H1 (cell line): ENCODE results near the gene ACTN4. TPM values are rescaled to one million over a fixed set of nuclear protein-coding genes. Genes with fewer than 3 reads are reported as not detected.

ENCODE experiments used
- CTCF ChIA-PET: fragments of 300-600 bp; sonication (Branson Sonifier 250); formaldehyde crosslinking; loops from one replicate; lab custom pipeline; 2021; ENCODE audit not compliant: partially characterized antibody; lab: Charles Lee
- POLR2A ChIA-PET: fragments of 300-600 bp; sonication (Branson Sonifier 250); formaldehyde crosslinking; loops from one replicate; lab custom pipeline; 2021; ENCODE audit warnings: inconsistent platforms; ENCODE audit not compliant: partially characterized antibody; lab: Charles Lee
- DNase-seq, 2 experiments: peaks; one replicate each; pipeline versions ENCODE4 v3.0.0 to v3.0.0-alpha.2; 2010 to 2022; ENCODE audit warnings: low spot score in 2 of 2, low read depth in 1 of 2, mixed read lengths in 1 of 2
- FAIRE-seq: peaks from 2 replicates; lab custom pipeline; 2011; peaks lifted over from hg19 to GRCh38; lab: Jason Lieb, UNC
- H2AFZ ChIP-seq: 2 replicates; pipeline ENCODE4 v1.8.1; 2012; ENCODE audit warnings: low read length, inconsistent platforms
- H2AK5ac ChIP-seq: 2 replicates; pipeline ENCODE4 v1.6.1; 2013; ENCODE audit warnings: low read depth, low read length
- H2BK120ac ChIP-seq: replicated peaks from 2 replicates; pipeline ENCODE3; 2013; ENCODE audit warnings: low read depth, low read length, inconsistent platforms
- H2BK12ac ChIP-seq: 2 replicates; pipeline ENCODE4 v1.6.1; 2013; ENCODE audit warnings: low read depth, low read length
- H2BK15ac ChIP-seq: 2 replicates; pipeline ENCODE4 v1.6.1; 2013; ENCODE audit warnings: low read length
- H2BK20ac ChIP-seq: 2 replicates; pipeline ENCODE4 v1.6.1; 2013; ENCODE audit warnings: low read length
- H2BK5ac ChIP-seq: 2 replicates; pipeline ENCODE4 v1.6.1; 2013; ENCODE audit warnings: low read depth, low read length
- H3K14ac ChIP-seq: 2 replicates; pipeline ENCODE4 v1.6.1; 2013; ENCODE audit warnings: inconsistent platforms; ENCODE audit not compliant: insufficient read length
- H3K18ac ChIP-seq: 2 replicates; pipeline ENCODE4 v1.6.1; 2013; ENCODE audit warnings: low read length; ENCODE audit errors: extremely low read depth
- H3K23ac ChIP-seq: 2 replicates; pipeline ENCODE4 v1.6.1; 2013; ENCODE audit warnings: inconsistent platforms; ENCODE audit not compliant: insufficient read length
- H3K23me2 ChIP-seq: 2 replicates; pipeline ENCODE4 v1.6.1; 2013; ENCODE audit warnings: low read depth, low read length
- H3K27ac ChIP-seq: 2 replicates; pipeline ENCODE4 v1.6.1; 2011; ENCODE audit warnings: low read depth, low read length, inconsistent platforms
- H3K27me3 ChIP-seq, 4 experiments: replicated peaks in 1 of 4; 1 replicate in 1 of 4; 2 replicates in 3 of 4; pipeline versions ENCODE4 v1.6.1 to v1.8.1; 2011 to 2013; ENCODE audit warnings: low read length in 3 of 4, mild to moderate bottlenecking in 3 of 4, inconsistent platforms in 2 of 4, mixed read lengths in 2 of 4, moderate library complexity in 1 of 4; ENCODE audit not compliant: control insufficient read depth in 3 of 4, insufficient read depth in 3 of 4; ENCODE audit errors: extremely low read depth in 1 of 4
- H3K36me3 ChIP-seq, 4 experiments: 2 replicates each; pipeline versions ENCODE4 v1.6.1 to v1.8.1; 2011 to 2013; ENCODE audit warnings: mild to moderate bottlenecking in 4 of 4, low read length in 3 of 4, moderate library complexity in 2 of 4, control low read depth in 1 of 4, inconsistent platforms in 1 of 4; ENCODE audit not compliant: insufficient read depth in 4 of 4, control insufficient read depth in 2 of 4
- H3K4ac ChIP-seq: replicated peaks from 2 replicates; pipeline ENCODE3; 2013; ENCODE audit warnings: low read length, low read depth, mixed read lengths, inconsistent platforms; ENCODE audit not compliant: insufficient read length
- H3K4me1 ChIP-seq, 4 experiments: replicated peaks in 1 of 4; 1 replicate in 1 of 4; 2 replicates in 3 of 4; pipeline versions ENCODE4 v1.6.1 to v1.8.1; 2011 to 2013; ENCODE audit warnings: low read length in 3 of 4, inconsistent platforms in 2 of 4, mixed read lengths in 1 of 4; ENCODE audit not compliant: insufficient read depth in 4 of 4, control insufficient read depth in 3 of 4
- H3K4me2 ChIP-seq, 2 experiments: 2 replicates each; pipeline versions ENCODE4 v1.6.1 to v1.8.1; 2011 to 2013; ENCODE audit warnings: low read depth in 2 of 2, low read length in 2 of 2, control low read depth in 1 of 2, inconsistent platforms in 1 of 2, mild to moderate bottlenecking in 1 of 2; ENCODE audit not compliant: insufficient read depth in 1 of 2
- H3K4me3 ChIP-seq, 4 experiments: fragments of 200-600, 300-600 bp in 1 of 4; sonication (generic), shearing (Covaris generic), sonication (Bioruptor Twin) in 1 of 4; 2 replicates each; pipeline versions ENCODE4 v1.5.1 to v1.8.1; 2011 to 2016; ENCODE audit warnings: low read length in 4 of 4, low read depth in 3 of 4, control low read depth in 2 of 4, inconsistent platforms in 2 of 4, mild to moderate bottlenecking in 2 of 4, mixed read lengths in 1 of 4, moderate library complexity in 1 of 4; ENCODE audit not compliant: insufficient read depth in 2 of 4; ENCODE audit errors: extremely low read depth in 1 of 4
- H3K56ac ChIP-seq: replicated peaks from 2 replicates; pipeline ENCODE3; 2013; ENCODE audit warnings: low read depth, mild to moderate bottlenecking, mixed read lengths, low read length, inconsistent platforms; ENCODE audit not compliant: insufficient read length
- H3K79me1 ChIP-seq: 2 replicates; pipeline ENCODE4 v1.6.1; 2013; ENCODE audit warnings: low read depth, low read length, control low read depth
- H3K79me2 ChIP-seq, 2 experiments: 2 replicates each; pipeline versions ENCODE4 v1.6.1 to v1.8.1; 2012 to 2013; ENCODE audit warnings: low read length in 2 of 2, mild to moderate bottlenecking in 2 of 2, inconsistent platforms in 1 of 2; ENCODE audit not compliant: insufficient read depth in 2 of 2, control insufficient read depth in 1 of 2
- H3K9ac ChIP-seq, 4 experiments: replicated peaks in 1 of 4; 1 replicate in 1 of 4; 2 replicates in 3 of 4; pipeline versions ENCODE4 v1.6.1 to v1.8.1; 2011 to 2013; ENCODE audit warnings: low read depth in 3 of 4, low read length in 3 of 4, control low read depth in 2 of 4, mild to moderate bottlenecking in 2 of 4, moderate library complexity in 2 of 4, inconsistent platforms in 1 of 4; ENCODE audit errors: extremely low read depth in 1 of 4
- H3K9me3 ChIP-seq, 2 experiments: 2 replicates each; pipeline versions ENCODE4 v1.6.1 to v1.8.1; 2012 to 2013; ENCODE audit warnings: mild to moderate bottlenecking in 2 of 2, moderate library complexity in 2 of 2, control low read depth in 1 of 2, inconsistent platforms in 1 of 2, low read depth in 1 of 2, low read length in 1 of 2, mixed read lengths in 1 of 2; ENCODE audit not compliant: insufficient read depth in 2 of 2
- H4K20me1 ChIP-seq, 2 experiments: replicated peaks in 1 of 2; 2 replicates each; pipeline versions ENCODE3 to v1.8.1; 2011 to 2013; ENCODE audit warnings: inconsistent platforms in 2 of 2, low read length in 2 of 2, mild to moderate bottlenecking in 1 of 2; ENCODE audit not compliant: insufficient read depth in 2 of 2, control insufficient read depth in 1 of 2
- H4K5ac ChIP-seq: 2 replicates; pipeline ENCODE4 v1.6.1; 2013; ENCODE audit warnings: low read length, low read depth, mixed read lengths, inconsistent platforms; ENCODE audit not compliant: insufficient read length
- H4K8ac ChIP-seq: 2 replicates; pipeline ENCODE4 v1.8.0; 2013; ENCODE audit warnings: mild to moderate bottlenecking, moderate library complexity, low read length, inconsistent platforms; ENCODE audit not compliant: insufficient read depth; ENCODE audit errors: extremely low read depth
- H4K91ac ChIP-seq: replicated peaks from 2 replicates; pipeline ENCODE3; 2013; ENCODE audit warnings: low read length, mixed read lengths, inconsistent platforms; ENCODE audit not compliant: insufficient read length
- CEBPB ChIP-seq: IDR thresholded peaks from 2 replicates; pipeline ENCODE4 v1.6.1; 2012; ENCODE audit warnings: low read depth, low read length
- SP1 ChIP-seq: IDR thresholded peaks from 2 replicates; pipeline ENCODE4 v1.6.1; 2011; ENCODE audit warnings: low read depth, low read length
- USF2 ChIP-seq: IDR thresholded peaks from 2 replicates; pipeline ENCODE4 v1.6.1; 2011; ENCODE audit warnings: low read length, improper control_type of control experiment
- whole genome bisulfite sequencing, 2 experiments: shearing (Covaris generic) in 1 of 2; methylation state at CpG; one replicate each; pipeline versions ENCODE4 v1.1.6 to v1.1.7; 2013 to 2015; ENCODE audit warnings: low lambda C conversion rate in 2 of 2, mixed read lengths in 2 of 2, inconsistent platforms in 1 of 2, low coverage in 1 of 2, missing lambda C conversion rate in 1 of 2; ENCODE audit not compliant: insufficient replicate concordance in 2 of 2, insufficient coverage in 1 of 2, insufficient read length in 1 of 2; ENCODE audit errors: extremely low coverage in 1 of 2, missing lambda C conversion rate in 1 of 2; 5-methylcytosine and 5-hydroxymethylcytosine counted together
- polyA plus RNA-seq, 7 experiments: library from polyadenylated mRNA; depleted of rRNA in 3 of 7; stranded (reverse) in 5 of 7; unstranded in 2 of 7; fragments of >200 nt in 5 of 7; fragments of 200-250 nt in 2 of 7; gene quantifications; 1 replicate in 5 of 7; 2 replicates in 1 of 7; 4 replicates in 1 of 7; pipeline versions ENCODE4 v1.2.1 to v1.2.3, GENCODE V29; 2011 to 2013; ENCODE audit warnings: missing spikeins in 2 of 7, mixed read lengths in 2 of 7
- total RNA-seq: library from RNA; stranded (reverse); fragmentation: NEBNext Ultra II Directional; extraction: Animal tissue kit (Norgen Biotek cat#: 25700); gene quantifications from 2 replicates; pipeline ENCODE4 v1.2.1, GENCODE V29; 2021

The ACTN4 gene
- total and polyA plus RNA-seq, 2 of the 8 experiments (the other 6 are each of a cell fraction or from before 2014, with no cell fraction given): 211 to 520 TPM

GRCh38 chr19:38742296-38742695 lies 94.8 kb downstream of the ACTN4 start:
- ChIA-PET POLR2A (interaction anchor here (0.7 to 1.2 kb wide), 2 partner anchors 110 to 146 kb away, joined by 3 read pairs; no protein-coding TSS in a partner anchor), CTCF (interaction anchor here (0.6 to 1.4 kb wide), 4 partner anchors 12 to 440 kb away, joined by 3 read pairs; no protein-coding TSS in a partner anchor)
- Histone ChIP-seq H3K4me1 (peaks cover 0 to 2% (median under 1%) of the 10 kb centered on the region in 4 experiments; a peak in 3 of 7 replicates), H3K18ac (no peak overlapping the region), H2BK12ac (no peak overlapping the region), H3K14ac (no peak overlapping the region), H3K4me3 (no peak overlapping the region), H4K91ac (no peak overlapping the region), H3K4ac (no peak overlapping the region), H3K4me2 (no peak overlapping the region), H3K79me1 (no peaks in the 10 kb centered on the region), H2AFZ (no peak overlapping the region), H3K23me2 (peaks cover 3% of the 10 kb centered on the region; the same call in 1 of the 2 replicates), H4K8ac (no peak overlapping the region), H3K9ac (no peak overlapping the region), H3K27ac (no peak overlapping the region), H3K23ac (no peak overlapping the region), H3K9me3 (peaks cover 0 to 2% of the 10 kb centered on the region in 2 experiments; a peak in 1 of 4 replicates), H3K56ac (no peak overlapping the region), H3K27me3 (peaks cover 2 to 17% (median 10%) of the 10 kb centered on the region in 4 experiments), H4K5ac (no peak overlapping the region), H3K36me3 (no peaks in the 10 kb centered on the region), H2BK5ac (no peak overlapping the region), H3K79me2 (no peaks in the 10 kb centered on the region), H4K20me1 (no peaks in the 10 kb centered on the region), H2AK5ac (no peak overlapping the region), H2BK20ac (no peak overlapping the region), H2BK15ac (no peak overlapping the region), H2BK120ac (no peak overlapping the region)
- TF ChIP-seq SP1 (no peak), CEBPB (no peak), USF2 (no peak)
- DNase-seq (no peak), FAIRE-seq (no peak)
- WGBS, 2 experiments: 93% methylated on average over 8 of the region's 9 CpGs; no CpG with 5 or more reads in 1 of the 2 experiments
